Endodermal cell (in vitro differentiated cells): ENCODE data around the gene CPE. TPM values are rescaled to one million over a fixed set of nuclear protein-coding genes. Genes with fewer than 3 reads are reported as not detected.

Experiments
- DNase-seq: peaks from one replicate; pipeline ENCODE4 v3.0.0-alpha.2; 2017
- H3K27ac ChIP-seq: 2 replicates; pipeline ENCODE4 v1.5.1; 2013; ENCODE audit warnings: mild to moderate bottlenecking, low read depth, low read length, moderate library complexity
- H3K27me3 ChIP-seq: 2 replicates; pipeline ENCODE4 v1.6.1; 2013; ENCODE audit warnings: mild to moderate bottlenecking, low read length, moderate library complexity; ENCODE audit not compliant: insufficient read depth, control insufficient read depth, poor library complexity, severe bottlenecking
- H3K36me3 ChIP-seq: 2 replicates; pipeline ENCODE4 v1.7.0; 2013; ENCODE audit warnings: mild to moderate bottlenecking, low read length, moderate library complexity; ENCODE audit not compliant: control insufficient read depth, insufficient read depth
- H3K4me1 ChIP-seq: one replicate; pipeline ENCODE4 v1.7.0; 2013; ENCODE audit warnings: low read length; ENCODE audit not compliant: control insufficient read depth, insufficient read depth
- H3K4me3 ChIP-seq: 2 replicates; pipeline ENCODE4 v1.5.1; 2013; ENCODE audit warnings: mild to moderate bottlenecking, low read length, moderate library complexity
- H3K9ac ChIP-seq: 2 replicates; pipeline ENCODE4 v1.6.1; 2013; ENCODE audit warnings: mild to moderate bottlenecking, low read length, moderate library complexity; ENCODE audit not compliant: poor library complexity, severe bottlenecking; ENCODE audit errors: extremely low read depth
- H3K9me3 ChIP-seq: 2 replicates; pipeline ENCODE4 v1.6.1; 2013; ENCODE audit warnings: mild to moderate bottlenecking, low read length, moderate library complexity; ENCODE audit not compliant: control insufficient read depth
- H3K27ac Mint-ChIP-seq: 2 replicates; pipeline ENCODE4 v1.8.0; 2020; ENCODE audit warnings: mixed read lengths
- H3K27me3 Mint-ChIP-seq: 2 replicates; pipeline ENCODE4 v1.8.0; 2021; ENCODE audit warnings: mild to moderate bottlenecking, mixed read lengths; ENCODE audit not compliant: insufficient read depth
- H3K36me3 Mint-ChIP-seq: 2 replicates; pipeline ENCODE4 v1.8.0; 2020; ENCODE audit warnings: low read depth, mixed read lengths
- H3K4me1 Mint-ChIP-seq: 2 replicates; pipeline ENCODE4 v1.8.0; 2020; ENCODE audit warnings: mixed read lengths
- H3K4me3 Mint-ChIP-seq: 2 replicates; pipeline ENCODE4 v1.8.0; 2020; ENCODE audit warnings: mild to moderate bottlenecking, moderate library complexity, mixed read lengths
- H3K9me3 Mint-ChIP-seq: 2 replicates; pipeline ENCODE4 v1.8.0; 2020; ENCODE audit warnings: mild to moderate bottlenecking, mixed read lengths
- CTCF ChIP-seq: fragments of 200-600 bp; sonication (generic); conservative IDR thresholded peaks from 2 replicates; pipeline ENCODE4 v1.5.0; 2021; ENCODE audit warnings: antibody characterized with exemption, mild to moderate bottlenecking
- WGBS, 2 experiments: methylation state at CpG; one replicate each; pipeline versions ENCODE4 v1.1.5 to v1.1.7; 2013; ENCODE audit warnings: missing lambda C conversion rate in 2 of 2, mixed read lengths in 1 of 2; ENCODE audit not compliant: insufficient coverage in 1 of 2, insufficient read length in 1 of 2; 5-methylcytosine and 5-hydroxymethylcytosine counted together
- total RNA-seq, 2 donors: library from RNA; stranded (reverse); fragmentation: NEBNext Ultra II Directional in 1 of 2; extraction: Animal tissue kit (Norgen Biotek cat#: 25700) in 1 of 2; gene quantifications; 2 replicates in 1 of 2; 3 replicates in 1 of 2; pipeline ENCODE4 v1.2.1, GENCODE V29; 2021

Gene CPE
- total RNA-seq, 2 donors from 2014 or later = 237 to 298 TPM

GRCh38 chr4:165518024-165518616 is 139.3 kb downstream of the CPE start:
- TF ChIP-seq CTCF = no peak
- no peak overlapping the region for H3K27ac ChIP-seq
- no peaks in the 10 kb centered on the region for H3K36me3 ChIP-seq
- no peak overlapping the region for H3K9ac ChIP-seq
- no peaks in the 10 kb centered on the region for H3K9me3 ChIP-seq
- no CpG with 5 or more reads among the region's 1 CpG for WGBS, 2 experiments
- Mint-ChIP-seq H3K36me3 (no peaks in the 10 kb centered on the region), H3K4me1 (no peaks in the 10 kb centered on the region), H3K27ac (no peak overlapping the region), H3K4me3 (no peak overlapping the region), H3K27me3 (no peaks in the 10 kb centered on the region), H3K9me3 (no peaks in the 10 kb centered on the region)
- no peaks in the 10 kb centered on the region for H3K27me3 ChIP-seq
- H3K4me1 ChIP-seq = no peaks in the 10 kb centered on the region
- H3K4me3 ChIP-seq = no peak overlapping the region
- DNase-seq = no peak

DNA sequence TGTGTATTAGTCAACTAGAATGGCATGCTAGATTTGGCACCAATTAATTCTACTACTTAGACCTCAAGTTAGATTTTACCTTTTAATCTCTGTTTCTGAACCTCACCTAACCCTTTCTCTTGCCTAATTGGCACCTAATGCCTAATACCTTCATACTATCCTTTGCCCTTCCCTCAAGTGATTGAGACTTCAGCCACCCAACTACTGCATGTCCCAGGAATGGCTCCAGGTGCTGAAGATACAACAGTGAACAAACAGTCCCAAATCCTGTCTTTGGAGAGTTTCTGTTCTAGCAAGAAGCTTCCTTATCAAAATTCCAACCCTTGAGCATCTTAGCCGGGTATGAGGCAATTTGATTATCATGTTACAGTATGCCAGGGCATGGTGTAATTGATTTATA is 139.9 kb downstream of the CPE start:
- H3K4me1 Mint-ChIP-seq = no peaks in the 10 kb centered on the region
- Histone ChIP-seq H3K27me3 (no peaks in the 10 kb centered on the region), H3K9me3 (no peaks in the 10 kb centered on the region), H3K36me3 (no peaks in the 10 kb centered on the region), H3K27ac (no peak overlapping the region), H3K4me3 (no peak overlapping the region), H3K9ac (no peak overlapping the region), H3K4me1 (no peaks in the 10 kb centered on the region)
- H3K27ac Mint-ChIP-seq = no peak overlapping the region
- H3K4me3 Mint-ChIP-seq = no peak overlapping the region
- no peak for DNase-seq
- H3K9me3 Mint-ChIP-seq = no peaks in the 10 kb centered on the region
- 100% methylated on average over 1 of the region's 1 CpG; no CpG with 5 or more reads in 1 of the 2 experiments for WGBS, 2 experiments
- H3K36me3 Mint-ChIP-seq = no peaks in the 10 kb centered on the region
- no peak for TF ChIP-seq CTCF
- H3K27me3 Mint-ChIP-seq = no peaks in the 10 kb centered on the region

GRCh38 chr4:165519591-165519990 is 140.8 kb downstream of the CPE start:
- TF ChIP-seq CTCF = no peak
- no peaks in the 10 kb centered on the region for H3K27me3 Mint-ChIP-seq
- no peak overlapping the region for H3K27ac ChIP-seq
- H3K9ac ChIP-seq = no peak overlapping the region
- H3K4me1 ChIP-seq = no peaks in the 10 kb centered on the region
- H3K4me3 ChIP-seq = no peak overlapping the region
- no peak for DNase-seq
- H3K36me3 ChIP-seq = no peaks in the 10 kb centered on the region
- no peaks in the 10 kb centered on the region for H3K9me3 ChIP-seq
- no peaks in the 10 kb centered on the region for H3K9me3 Mint-ChIP-seq
- no peaks in the 10 kb centered on the region for H3K4me1 Mint-ChIP-seq
- no peak overlapping the region for H3K4me3 Mint-ChIP-seq
- no peaks in the 10 kb centered on the region for H3K36me3 Mint-ChIP-seq
- H3K27ac Mint-ChIP-seq = no peak overlapping the region
- H3K27me3 ChIP-seq = no peaks in the 10 kb centered on the region
